GM20000 (cell line): ENCODE results near the gene CXADR.
A peak's percentile ranks its signal among the peaks of the same experiment; 100 is the strongest.
"Not testable (repeated sequence)": the region's sequence is repeated elsewhere in the genome, so short reads cannot be mapped to it uniquely, and the experiment has no call there.

ENCODE experiments used
- DNase-seq: peaks from one replicate; pipeline ENCODE4 v3.0.0; 2012; ENCODE audit warnings: low spot score
- CTCF ChIP-seq: IDR thresholded peaks from 2 replicates; pipeline ENCODE4 v1.5.1; 2012; ENCODE audit warnings: mild to moderate bottlenecking, control low read depth; ENCODE audit errors: extremely low read depth, missing control alignments

CXADR gene

GRCh38 chr21:17506951-17507350 is 5.9 kb upstream of the CXADR start:
- no peak for DNase-seq
- TF ChIP-seq CTCF = no peak

- DNase-seq = no peak
- no peak for TF ChIP-seq CTCF
These were observed 5.3 kb upstream of the CXADR start for GRCh38 chr21:17507591-17507990.

- peak; percentile 34 for DNase-seq
- TF ChIP-seq CTCF = no peak
These were observed 626 bp downstream of the CXADR start for GRCh38 chr21:17513214-17514123.

GRCh38 chr21:17514124-17514845 is 1.4 kb downstream of the CXADR start:
- DNase-seq = no peak
- no peak for TF ChIP-seq CTCF

GRCh38 chr21:17517008-17517407 is 4.2 kb downstream of the CXADR start:
- not testable (repeated sequence) for DNase-seq

GRCh38 chr21:17519208-17519738 is 6.4 kb downstream of the CXADR start:
- no peak for DNase-seq
- TF ChIP-seq CTCF = no peak

GRCh38 chr21:17519965-17520609 is 7.2 kb downstream of the CXADR start:
- TF ChIP-seq CTCF = no peak
- no peak for DNase-seq
